ENCODE measurements around the gene SBF2.

SBF2 gene

DNA sequence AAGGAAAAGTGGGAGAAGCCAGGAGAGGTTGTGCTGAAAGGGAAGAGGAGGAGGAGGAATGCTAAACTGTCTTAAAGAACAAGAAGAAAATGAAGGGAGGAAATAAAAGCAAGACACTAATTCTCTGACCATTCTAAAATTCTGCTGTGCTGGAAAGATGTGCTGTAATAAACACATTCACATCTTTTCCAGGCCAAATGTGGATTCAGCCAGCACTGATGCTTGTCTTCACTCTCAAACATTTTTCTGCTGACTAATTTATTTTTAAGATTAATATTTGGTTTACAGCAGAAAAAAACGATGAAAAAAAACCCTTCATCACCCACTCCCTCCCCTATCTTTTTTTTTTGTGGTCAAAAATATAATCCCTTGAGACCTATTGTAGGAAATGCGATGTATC is 406.5 kb downstream of the SBF2 start:
- DNase-seq (ENCODE audit: extremely low spot score, insufficient read length, low read depth) (no peak), FAIRE-seq (no peak)

DNA sequence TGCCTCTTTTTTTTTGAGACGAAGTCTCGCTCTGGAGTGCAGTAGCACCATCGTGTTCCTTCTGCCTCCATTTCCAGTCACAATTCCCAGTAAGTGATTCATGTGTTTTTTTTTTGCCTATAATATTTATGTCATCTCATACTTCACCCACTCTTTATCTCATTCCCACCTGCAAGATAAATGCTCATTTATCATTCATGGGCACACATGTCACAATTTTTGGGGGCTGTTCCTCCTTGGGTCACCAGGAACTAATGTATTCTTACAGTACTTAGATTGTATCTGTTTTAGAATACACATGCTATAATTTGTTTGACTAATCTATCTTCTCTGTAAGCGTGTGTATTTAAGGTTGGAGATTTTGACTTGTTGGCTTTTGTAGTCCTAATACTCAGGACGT is 407.4 kb downstream of the SBF2 start:
- FAIRE-seq (no peak), DNase-seq (ENCODE audit: extremely low spot score, insufficient read length, low read depth) (no peak)

DNA sequence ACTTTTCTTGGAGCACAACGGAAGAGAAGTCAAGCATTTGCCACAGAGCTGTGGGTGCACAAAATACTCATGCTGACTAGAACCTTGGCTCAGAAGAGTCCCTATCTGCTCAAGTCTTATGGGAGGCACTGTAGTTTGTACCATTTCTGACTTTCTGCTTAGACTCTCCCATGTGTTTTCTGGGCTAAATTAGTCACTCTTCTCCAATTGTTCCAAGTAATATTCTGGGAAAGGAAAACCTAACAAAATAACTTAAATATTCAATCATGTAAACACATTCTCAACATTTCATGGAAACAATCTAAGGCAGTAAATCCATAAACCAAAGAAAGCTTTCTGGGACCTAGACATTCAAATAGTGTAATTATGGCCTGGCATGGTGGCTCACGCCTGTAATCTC is 409.4 kb downstream of the SBF2 start:
- DNase-seq (ENCODE audit: extremely low spot score, insufficient read length, low read depth) (no peak), FAIRE-seq (no peak)

DNA sequence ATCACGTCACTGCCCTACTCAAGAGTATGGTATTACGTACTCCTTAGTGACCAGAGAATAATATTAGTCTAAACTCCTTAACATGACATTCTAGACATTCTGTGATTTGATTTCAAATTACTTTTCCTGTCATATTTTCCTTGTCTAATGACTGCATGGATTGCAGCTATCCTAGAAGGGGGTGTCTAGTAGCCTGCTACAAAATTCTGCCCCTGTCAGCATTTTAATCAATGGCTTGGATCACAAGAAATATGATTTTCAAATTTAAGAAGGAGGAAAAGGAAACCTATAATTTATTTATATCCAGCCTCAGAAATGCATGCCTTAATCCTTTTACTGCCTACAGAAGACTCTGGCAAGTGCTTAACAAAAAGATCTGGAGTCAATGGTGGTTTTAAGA is 413.4 kb downstream of the SBF2 start:
- DNase-seq (ENCODE audit: extremely low spot score, insufficient read length, low read depth): no peak
- no peak for FAIRE-seq

DNA sequence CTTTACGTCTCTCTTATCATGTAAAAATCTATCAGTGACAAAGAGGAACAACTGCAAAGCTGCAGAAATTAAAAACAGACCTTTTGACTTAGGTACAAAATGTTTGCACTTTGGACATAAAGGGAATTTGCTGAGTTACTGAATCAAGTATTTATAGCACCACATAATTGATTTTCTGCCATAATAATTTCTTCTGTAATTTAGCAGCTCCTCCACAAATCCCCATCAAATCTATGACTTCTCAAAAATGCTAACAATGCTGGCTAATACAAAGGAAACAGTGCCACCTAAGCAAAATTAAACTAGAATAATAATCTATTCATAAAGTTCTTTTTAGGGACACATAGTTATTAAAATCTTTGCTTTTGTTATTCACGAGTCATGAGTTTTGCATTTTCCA is 415.1 kb downstream of the SBF2 start:
- no peak for DNase-seq (ENCODE audit: extremely low spot score, insufficient read length, low read depth)
- no peak for FAIRE-seq

DNA sequence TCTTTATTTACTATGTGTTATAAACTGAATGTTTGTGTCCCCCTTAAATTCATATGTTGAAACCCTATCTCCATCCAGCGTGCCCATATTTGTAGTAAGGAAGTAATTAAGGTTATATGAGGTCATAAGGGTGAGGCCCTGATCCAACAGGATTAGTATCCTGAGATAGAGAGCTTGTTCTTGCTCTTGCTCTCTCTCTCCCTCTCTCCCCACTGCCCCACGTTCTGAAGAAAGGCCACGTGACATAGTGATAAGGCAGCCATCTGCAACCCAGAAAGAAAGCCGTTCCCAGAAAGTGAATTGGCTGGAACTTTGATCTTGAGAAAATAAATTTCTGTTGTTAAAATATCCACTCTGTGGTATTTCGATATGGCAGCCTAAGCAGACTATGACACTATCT is 417.7 kb downstream of the SBF2 start:
- no peak for FAIRE-seq
- no peak for DNase-seq (ENCODE audit: extremely low spot score, insufficient read length, low read depth)

DNA sequence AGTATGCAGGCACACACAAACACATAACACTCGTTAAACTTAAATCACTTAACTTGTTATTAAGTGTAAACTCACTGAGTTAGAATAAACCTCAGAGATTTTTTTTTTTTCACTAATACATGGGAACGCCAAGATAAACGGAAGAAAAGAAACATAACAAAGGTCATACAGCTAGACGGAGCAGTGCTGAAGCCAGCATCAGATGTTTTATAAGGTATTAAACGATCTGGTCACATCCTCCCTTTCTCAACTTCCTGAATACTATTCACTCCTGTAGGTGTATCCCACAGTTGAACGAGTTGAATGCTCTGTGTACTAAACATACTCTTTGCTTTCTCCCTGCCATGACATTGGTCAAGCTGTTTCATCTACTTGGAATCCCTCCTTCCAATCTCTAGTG is 418.2 kb downstream of the SBF2 start:
- FAIRE-seq (no peak), DNase-seq (ENCODE audit: extremely low spot score, insufficient read length, low read depth) (no peak)

DNA sequence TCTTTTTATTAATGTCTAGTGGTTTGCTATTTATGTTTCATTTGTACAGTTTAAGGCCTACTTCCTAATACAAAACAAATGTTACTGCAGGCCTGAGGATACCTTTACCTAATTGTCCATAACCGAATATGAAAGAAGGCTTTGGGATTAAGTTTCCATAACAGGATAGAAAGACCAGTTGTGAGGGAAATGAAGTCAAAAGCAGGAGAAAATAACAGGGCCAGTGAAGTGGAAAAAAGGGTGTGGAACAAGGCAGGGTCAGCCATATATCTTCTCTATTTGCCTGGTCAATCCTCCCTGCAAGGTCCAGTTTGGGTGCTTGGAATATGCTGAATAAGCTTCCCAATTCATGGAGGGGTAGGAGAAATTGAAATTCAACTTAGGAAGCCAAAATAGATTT is 418.6 kb downstream of the SBF2 start:
- DNase-seq (ENCODE audit: extremely low spot score, insufficient read length, low read depth) (no peak), FAIRE-seq (no peak)

DNA sequence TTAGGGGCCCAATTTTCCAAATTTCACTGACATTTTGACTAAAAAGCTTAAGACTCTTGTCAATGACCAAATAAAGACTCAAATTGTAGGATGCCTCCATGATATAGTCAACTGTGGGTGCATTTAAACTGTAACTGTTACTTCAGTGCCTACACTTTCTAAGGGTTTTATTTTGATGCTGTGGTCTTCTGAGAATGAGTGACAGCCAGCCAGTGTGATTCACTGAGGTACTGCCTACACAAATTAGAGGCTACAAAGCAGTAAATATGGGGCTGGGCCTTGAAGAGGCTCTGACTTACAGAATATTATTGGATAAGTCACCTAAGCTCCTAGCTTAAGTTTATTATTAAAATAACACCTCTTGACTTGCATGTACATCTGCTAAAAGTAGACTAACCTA is 419.6 kb downstream of the SBF2 start:
- FAIRE-seq: no peak
- DNase-seq (ENCODE audit: extremely low spot score, insufficient read length, low read depth): no peak

DNA sequence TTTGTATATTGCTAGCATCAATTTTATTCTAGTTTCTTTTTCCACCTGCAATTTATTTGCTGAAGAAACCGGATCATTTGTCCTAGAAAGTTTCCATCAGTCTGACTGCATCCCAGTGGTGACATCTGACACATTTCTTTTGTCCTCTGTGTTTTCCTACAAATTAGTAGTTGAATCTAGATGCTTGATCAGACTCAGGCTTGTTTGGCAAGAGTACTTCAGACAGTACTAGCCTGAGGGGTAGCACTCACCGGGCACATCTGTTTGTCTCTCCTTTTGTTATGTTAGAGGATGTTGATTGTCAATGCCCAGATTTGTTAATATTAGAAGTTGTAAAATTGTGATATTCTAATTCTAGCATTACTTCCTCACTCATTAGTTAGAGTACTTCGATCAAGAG is 425.4 kb downstream of the SBF2 start:
- no peak for DNase-seq (ENCODE audit: extremely low spot score, insufficient read length, low read depth)
- FAIRE-seq: no peak

DNA sequence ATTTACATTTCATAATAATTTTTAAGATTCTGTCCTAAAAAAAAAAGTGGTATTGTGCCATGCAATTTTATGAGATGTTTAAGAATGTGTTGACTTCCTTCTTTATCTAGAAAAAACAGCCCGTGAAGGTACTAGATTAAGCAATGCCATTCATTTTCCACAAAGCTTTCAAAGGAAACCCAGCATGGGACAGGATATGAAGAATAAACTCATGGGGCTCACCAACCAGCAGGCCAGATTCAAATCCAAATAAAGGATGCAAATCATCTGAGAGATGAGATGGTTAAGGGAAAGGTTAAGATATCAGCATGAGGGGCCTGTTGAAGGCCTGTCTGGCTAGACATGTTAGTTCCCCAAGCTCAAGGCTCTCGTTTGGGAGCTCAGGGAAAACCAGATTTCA is 431.0 kb downstream of the SBF2 start:
- FAIRE-seq: no peak
- DNase-seq (ENCODE audit: extremely low spot score, insufficient read length, low read depth): no peak

DNA sequence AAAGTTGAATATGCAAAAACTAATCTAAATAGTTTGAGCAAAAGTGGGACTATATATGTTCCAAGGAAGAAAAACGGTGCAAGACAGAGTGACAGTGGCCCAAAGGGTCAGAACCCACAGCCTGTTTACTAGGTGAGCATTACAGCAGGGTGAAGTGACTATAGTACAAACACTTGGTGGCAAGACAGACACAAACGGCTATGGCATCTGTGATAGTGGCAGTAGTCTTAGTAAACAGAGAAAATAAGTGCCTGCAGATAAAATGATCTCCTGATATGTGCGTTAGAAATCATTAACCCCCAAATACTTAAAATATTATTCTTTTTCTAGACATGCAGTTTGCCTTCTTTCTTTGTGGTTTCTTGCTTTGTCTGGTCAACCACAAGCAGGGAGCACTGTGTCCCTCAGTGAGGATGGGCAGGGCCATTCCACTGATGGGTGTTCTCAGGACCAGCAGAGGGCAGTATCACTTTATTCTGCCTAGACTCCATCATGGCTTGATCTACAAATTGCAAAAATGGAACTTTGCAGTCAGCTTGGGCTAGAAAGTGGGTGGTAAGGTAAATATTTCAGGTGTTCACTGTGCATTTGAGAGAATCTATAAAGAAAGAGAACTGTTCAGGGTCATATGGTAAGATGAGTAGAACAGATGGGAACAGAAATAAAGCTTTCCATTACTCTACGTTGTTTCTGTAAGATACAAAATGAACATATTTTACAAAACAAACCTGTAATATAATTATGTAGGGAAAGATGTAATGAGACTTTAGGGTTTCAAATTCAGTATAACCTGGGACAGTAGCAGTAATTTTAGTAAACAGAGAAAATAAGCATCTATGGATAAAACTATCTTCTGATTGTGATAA is 431.9 kb downstream of the SBF2 start:
- peak; percentile 94 for FAIRE-seq

DNA sequence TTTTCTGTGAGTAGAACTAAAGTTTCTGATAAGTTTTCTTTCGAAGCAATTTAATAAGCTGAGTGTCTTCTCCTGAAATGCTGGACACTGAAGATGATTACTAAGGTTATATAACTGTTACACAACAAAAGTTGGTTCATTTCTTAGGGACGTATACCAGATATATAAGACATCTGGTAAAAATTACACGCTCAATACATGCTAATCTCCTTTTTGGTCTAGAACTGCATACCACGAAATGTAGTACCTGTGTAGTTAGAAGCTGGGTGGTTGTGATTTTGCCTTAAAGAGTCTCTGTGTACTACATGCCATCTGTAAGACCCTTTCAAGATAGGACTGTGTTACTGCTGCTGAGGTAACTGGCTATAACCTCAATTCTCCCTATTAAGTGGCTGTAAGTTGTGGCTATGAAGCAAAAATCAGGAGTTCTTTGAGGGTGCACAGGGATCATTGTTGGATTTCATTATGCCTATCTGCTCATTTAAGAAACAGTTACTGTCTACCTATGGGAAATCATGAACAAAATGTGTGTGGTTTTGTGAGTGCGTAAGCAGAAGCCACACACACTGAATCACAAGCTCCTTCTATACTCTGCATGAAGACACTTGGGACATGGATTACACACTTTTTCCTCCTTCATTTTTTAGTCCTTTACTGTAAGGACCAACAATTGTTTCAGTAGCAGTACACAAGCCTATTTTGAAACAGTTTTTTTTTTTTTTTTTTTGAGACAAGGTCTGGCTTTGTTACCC is 434.3 kb downstream of the SBF2 start:
- no peak for FAIRE-seq
- DNase-seq (ENCODE audit: extremely low spot score, insufficient read length, low read depth): no peak

More for the DNA sequence above, 431.9 kb downstream of the SBF2 start:
- peak; percentile 50 for DNase-seq (ENCODE audit: extremely low spot score, insufficient read length, low read depth)

DNA sequence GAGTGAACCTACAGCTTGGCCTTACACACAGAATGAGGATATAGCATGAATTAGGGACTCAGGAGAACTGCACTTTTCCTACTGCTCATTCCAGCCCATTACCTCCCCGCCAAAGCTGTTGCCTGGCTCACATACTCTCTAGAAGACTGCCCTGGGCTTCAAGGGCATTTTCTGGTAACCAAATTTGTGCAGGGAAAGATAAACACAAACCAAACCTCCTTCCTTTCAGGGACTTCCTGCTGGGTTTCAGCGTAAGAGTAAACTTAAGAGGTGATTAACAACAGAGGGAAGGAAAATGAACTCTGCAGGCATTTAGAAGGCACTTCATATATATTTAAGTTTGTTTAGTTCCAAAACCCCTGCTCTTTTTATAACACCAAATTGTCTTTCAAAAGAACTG is 435.2 kb downstream of the SBF2 start:
- FAIRE-seq (no peak), DNase-seq (ENCODE audit: extremely low spot score, insufficient read length, low read depth) (no peak)

DNA sequence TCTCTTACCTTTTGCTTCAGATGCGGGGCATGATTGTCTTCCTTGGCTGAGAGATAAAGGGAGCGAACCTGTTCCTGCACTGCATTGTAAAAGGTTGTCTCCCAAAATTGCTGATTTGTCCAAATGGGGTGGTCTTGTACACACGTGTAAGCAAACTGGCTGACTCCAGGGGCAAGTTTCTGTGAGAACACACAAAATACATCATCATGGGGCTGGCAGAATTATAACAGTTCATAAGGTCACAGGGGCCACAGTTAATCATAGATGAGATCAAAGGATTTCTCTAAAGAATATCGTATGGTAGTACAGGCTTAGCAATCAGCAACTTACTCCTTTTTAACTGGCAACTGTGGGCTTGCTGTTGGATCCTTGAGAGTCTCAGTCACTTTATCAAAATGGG is 435.8 kb downstream of the SBF2 start:
- DNase-seq (ENCODE audit: extremely low spot score, insufficient read length, low read depth) (no peak), FAIRE-seq (no peak)

DNA sequence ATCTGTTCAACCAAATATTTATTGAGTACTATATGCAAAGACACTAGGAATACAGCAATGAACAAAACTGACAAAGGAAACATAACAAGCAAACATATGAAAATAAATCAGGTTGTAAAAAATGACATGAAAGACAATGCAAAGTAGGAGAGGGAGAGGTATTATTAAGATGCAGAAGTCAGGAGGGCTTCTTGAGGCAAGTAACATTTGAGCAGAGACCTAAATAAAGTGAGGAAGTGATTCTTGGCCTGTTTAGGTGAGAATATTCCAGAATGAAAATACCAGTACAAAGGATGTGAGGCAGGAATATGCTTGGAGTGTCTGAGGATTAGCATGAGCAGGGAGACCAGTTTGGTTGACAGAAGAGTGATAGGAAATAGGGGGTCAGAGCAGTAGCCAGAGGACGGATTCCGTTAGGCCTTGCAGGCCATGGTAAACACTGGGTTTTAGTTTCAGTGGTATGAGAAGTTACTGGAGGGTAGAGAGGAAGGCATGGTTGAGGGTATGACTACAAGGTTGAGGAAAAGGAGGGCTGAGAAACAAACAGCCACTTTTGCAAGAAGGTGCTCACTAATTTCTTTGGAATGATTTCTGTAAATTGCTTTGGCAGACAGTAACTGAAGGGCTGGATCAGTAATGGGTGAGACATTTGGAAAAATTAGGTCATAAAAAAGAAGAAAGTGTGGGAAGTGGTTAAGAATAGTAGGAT is 438.3 kb downstream of the SBF2 start:
- DNase-seq (ENCODE audit: extremely low spot score, insufficient read length, low read depth): no peak
- FAIRE-seq: no peak

DNA sequence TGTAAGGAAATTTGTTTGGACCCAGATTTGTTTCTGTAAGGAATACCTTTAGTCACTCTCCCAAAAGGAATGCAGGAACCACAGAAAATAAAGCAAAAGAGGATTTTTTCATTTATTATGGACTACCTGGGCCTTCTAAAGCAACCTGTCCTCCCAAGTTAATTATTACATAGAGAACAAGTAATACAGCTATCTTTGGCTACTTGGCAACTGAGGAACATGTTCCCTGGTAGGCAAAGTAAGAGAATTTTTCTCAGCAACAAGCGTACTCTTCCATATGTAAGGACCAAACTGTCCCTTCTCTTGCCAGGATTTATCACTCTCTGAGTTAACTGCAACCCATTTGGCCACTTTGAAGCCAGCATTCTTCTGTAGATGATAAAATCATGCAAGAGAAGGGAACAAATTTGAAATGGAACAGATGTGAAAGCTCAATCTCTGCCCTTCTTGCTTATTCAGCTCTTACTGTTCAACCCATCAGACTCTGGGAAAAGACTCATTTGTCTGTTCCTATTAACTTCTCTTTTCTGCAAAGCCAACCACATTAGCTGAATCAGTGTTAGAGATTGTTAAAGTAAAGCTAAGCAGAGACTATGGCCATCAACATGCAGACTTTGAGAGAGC is 440.0 kb downstream of the SBF2 start:
- no peak for DNase-seq (ENCODE audit: extremely low spot score, insufficient read length, low read depth)
- FAIRE-seq: no peak

DNA sequence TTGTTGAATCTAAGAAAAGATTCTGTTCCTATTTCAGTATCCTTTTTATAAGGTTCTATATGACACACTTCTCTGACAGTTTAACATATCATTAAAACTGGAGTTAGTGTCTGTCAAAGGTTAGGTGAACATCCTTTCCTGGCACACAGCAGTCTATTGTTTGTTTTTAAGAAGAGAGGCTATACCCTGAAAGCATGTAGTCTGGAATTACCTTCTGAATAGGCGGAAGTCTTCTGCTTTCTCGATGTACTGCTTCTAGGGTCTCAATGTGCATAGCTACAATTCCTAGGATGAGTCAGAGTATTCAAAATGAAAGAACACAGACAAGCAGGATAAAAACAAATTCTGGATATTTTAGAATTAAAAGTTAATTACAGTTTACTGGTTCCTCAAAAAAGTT is 441.6 kb downstream of the SBF2 start:
- DNase-seq (ENCODE audit: extremely low spot score, insufficient read length, low read depth) (no peak), FAIRE-seq (no peak)

DNA sequence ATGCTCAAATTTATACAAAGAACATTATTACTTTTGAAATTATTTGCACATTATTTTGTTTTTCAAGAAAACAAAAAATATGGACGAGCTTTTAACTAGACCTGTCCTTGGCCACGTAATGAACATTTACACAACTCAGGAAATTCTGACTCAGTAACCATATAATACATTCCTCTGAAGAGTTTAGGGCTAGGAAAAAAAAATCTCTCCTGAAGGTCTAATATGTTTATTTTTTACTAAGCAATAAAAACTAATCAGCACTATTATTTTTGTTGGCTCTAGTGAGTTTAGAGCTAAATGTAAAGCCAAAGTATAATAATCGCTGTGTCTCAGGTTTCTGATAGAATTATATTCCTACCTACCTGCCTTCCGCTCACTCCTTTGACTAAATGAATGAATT is 442.7 kb downstream of the SBF2 start:
- DNase-seq (ENCODE audit: extremely low spot score, insufficient read length, low read depth): no peak
- no peak for FAIRE-seq

DNA sequence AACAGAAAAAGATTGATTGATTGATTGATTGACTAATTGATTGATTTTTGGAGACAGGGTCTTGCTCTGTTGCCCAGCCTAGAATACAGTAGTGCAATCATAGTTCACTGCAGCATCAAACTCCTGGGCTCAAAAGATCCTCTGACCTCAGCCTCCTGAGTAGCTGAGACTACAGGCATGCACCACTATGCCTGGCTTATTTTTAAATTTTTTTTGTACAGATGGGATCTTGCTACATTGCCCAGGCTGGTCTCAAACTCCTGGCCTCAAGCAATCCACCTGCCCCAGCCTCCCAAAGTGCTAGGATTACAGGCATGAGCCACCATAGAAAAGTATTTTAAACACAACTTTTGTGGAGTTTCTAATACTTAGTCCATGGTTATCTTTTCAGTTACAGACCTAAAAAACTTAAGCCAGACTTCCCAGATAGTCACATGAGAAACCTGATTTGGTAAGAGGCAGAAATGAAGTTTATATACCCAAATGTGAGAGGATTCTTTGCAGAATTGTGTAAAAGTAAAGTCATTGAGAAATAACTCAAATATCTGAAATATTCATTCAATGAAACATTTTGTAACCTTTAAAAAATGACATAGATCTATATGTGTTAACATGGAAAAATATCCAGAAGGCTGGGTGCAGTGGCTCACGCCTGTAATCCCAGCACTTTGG is 443.7 kb downstream of the SBF2 start:
- FAIRE-seq: no peak
- DNase-seq (ENCODE audit: extremely low spot score, insufficient read length, low read depth): no peak

Data from GM18507 (cell line).